Cardiac muscle cell (in vitro differentiated cells and primary cell): ENCODE measurements around the gene KHDC3L. TPM values are rescaled to one million over a fixed set of nuclear protein-coding genes. Genes with fewer than 3 reads are reported as not detected.

Experiments
- DNase-seq, 2 donors: peaks; one replicate each; pipeline versions ENCODE4 v3.0.0 to v3.0.0-alpha.2; 2010 to 2017; ENCODE audit warnings: low read depth in 1 of 2, low spot score in 1 of 2
- H3K27ac ChIP-seq: fragments of 200-600 bp; sonication (generic); 2 replicates; pipeline ENCODE4 v1.5.1; 2016
- H3K27me3 ChIP-seq: fragments of 200-600 bp; sonication (generic); 2 replicates; pipeline ENCODE4 v1.6.0; 2016; ENCODE audit warnings: control low read depth
- H3K36me3 ChIP-seq: fragments of 200-600 bp; sonication (generic); 2 replicates; pipeline ENCODE4 v1.5.1; 2016; ENCODE audit warnings: control low read depth
- H3K4me1 ChIP-seq: fragments of 200-600 bp; sonication (generic); 2 replicates; pipeline ENCODE4 v1.8.1; 2017; ENCODE audit warnings: low read depth, mild to moderate bottlenecking, mixed run types
- H3K4me3 ChIP-seq: fragments of 200-600 bp; sonication (generic); 2 replicates; pipeline ENCODE4 v1.5.1; 2016; ENCODE audit warnings: mild to moderate bottlenecking
- H3K9me3 ChIP-seq: fragments of 200-600 bp; sonication (generic); 2 replicates; pipeline ENCODE4 v1.5.1; 2017; ENCODE audit warnings: low read depth, mild to moderate bottlenecking, control low read depth
- polyA plus RNA-seq: library from polyadenylated mRNA; unstranded; fragments of >200 nt; fragmentation: Nextera tagmentation; extraction: Ambion mirVana; gene quantifications from 2 replicates; pipeline ENCODE4 v1.2.1, GENCODE V29; 2016
- total RNA-seq: library from RNA; depleted of rRNA; stranded (reverse); fragments of >200 nt; gene quantifications from 2 replicates; pipeline ENCODE4 v1.2.3, GENCODE V29; 2016
- TF ChIP-seq, protein P1 (sequence below): IDR thresholded peaks from 2 replicates; pipeline ENCODE4 v1.5.1; 2012; ENCODE audit warnings: low read depth, mild to moderate bottlenecking, low read length

The KHDC3L gene
- total and polyA plus RNA-seq, 2 experiments from 2014 or later, result 0.86 TPM; not detected in 1

DNA sequence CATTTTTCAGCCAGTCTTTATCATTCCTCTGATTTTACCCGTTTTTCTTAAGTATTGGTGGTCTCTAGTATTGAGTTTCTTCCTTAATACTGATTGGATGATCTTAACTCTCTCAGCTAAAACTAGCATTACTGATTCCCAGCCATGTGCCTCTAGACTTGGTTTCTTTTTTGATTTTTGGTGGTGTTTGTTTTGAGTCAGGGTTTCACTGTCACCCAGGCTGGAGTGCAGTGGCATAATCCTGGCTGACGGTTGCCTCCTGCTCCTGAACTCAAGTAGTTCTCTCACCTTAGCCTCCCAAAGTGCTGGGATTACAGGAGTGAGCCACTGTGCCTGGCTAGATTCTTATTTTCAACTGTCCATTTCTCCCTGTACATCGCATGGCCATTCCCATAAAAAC is 33.3 kb upstream of the KHDC3L start:
- Histone ChIP-seq H3K4me1 (no peaks in the 10 kb centered on the region), H3K4me3 (no peak overlapping the region), H3K27me3 (no peaks in the 10 kb centered on the region), H3K27ac (no peak overlapping the region), H3K9me3 (no peaks in the 10 kb centered on the region), H3K36me3 (no peaks in the 10 kb centered on the region)
- TF ChIP-seq, protein P1, sequence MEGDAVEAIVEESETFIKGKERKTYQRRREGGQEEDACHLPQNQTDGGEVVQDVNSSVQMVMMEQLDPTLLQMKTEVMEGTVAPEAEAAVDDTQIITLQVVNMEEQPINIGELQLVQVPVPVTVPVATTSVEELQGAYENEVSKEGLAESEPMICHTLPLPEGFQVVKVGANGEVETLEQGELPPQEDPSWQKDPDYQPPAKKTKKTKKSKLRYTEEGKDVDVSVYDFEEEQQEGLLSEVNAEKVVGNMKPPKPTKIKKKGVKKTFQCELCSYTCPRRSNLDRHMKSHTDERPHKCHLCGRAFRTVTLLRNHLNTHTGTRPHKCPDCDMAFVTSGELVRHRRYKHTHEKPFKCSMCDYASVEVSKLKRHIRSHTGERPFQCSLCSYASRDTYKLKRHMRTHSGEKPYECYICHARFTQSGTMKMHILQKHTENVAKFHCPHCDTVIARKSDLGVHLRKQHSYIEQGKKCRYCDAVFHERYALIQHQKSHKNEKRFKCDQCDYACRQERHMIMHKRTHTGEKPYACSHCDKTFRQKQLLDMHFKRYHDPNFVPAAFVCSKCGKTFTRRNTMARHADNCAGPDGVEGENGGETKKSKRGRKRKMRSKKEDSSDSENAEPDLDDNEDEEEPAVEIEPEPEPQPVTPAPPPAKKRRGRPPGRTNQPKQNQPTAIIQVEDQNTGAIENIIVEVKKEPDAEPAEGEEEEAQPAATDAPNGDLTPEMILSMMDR, result no peak
- no peak for DNase-seq

DNA sequence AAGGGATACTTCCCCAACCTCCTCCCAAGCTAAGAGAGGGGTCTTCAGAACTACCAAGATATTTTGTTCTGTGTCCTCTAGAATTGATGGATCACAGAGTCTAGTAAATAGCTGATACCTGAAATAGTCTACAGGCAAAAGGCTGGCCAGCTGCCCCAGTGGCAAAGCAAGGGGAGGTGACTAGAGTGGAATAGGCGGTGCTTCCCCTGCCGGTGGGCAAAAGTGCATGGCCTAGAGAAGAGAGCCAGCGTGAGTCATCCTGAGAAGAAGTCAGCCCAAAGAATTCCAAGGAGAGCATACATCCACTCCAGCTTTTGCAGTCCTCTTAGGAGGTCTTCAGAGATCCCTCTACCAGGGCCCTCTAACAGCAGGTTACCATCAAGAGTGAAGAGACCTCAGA is 23.1 kb upstream of the KHDC3L start:
- TF ChIP-seq, protein P1, result no peak
- no peaks in the 10 kb centered on the region for H3K9me3 ChIP-seq
- no peaks in the 10 kb centered on the region for H3K27me3 ChIP-seq
- no peaks in the 10 kb centered on the region for H3K36me3 ChIP-seq
- H3K4me3 ChIP-seq, result no peak overlapping the region
- DNase-seq, result no peak
- no peaks in the 10 kb centered on the region for H3K4me1 ChIP-seq
- no peak overlapping the region for H3K27ac ChIP-seq

DNA sequence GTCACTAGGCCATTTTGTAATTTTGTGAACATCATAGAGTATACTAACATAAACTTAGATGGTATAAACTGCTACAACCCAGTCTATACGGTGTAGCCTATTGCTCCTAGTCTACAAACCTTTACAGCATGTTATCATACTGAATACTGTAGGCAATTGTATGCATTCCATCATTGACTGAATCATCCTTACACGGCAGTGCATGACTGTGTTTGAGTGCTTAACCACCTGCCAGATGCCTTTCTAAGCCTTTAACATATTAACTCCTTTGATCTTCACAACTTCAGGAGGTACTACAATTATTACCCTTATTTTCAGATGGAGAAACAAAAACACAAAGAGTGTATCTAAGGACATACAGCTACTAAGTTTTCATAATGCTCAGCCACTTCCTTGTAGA is 22.4 kb upstream of the KHDC3L start:
- no peak for DNase-seq
- TF ChIP-seq, protein P1, result no peak
- no peaks in the 10 kb centered on the region for H3K4me1 ChIP-seq
- H3K27me3 ChIP-seq, result no peaks in the 10 kb centered on the region
- no peaks in the 10 kb centered on the region for H3K36me3 ChIP-seq
- H3K9me3 ChIP-seq, result no peaks in the 10 kb centered on the region
- no peak overlapping the region for H3K27ac ChIP-seq
- H3K4me3 ChIP-seq, result no peak overlapping the region

DNA sequence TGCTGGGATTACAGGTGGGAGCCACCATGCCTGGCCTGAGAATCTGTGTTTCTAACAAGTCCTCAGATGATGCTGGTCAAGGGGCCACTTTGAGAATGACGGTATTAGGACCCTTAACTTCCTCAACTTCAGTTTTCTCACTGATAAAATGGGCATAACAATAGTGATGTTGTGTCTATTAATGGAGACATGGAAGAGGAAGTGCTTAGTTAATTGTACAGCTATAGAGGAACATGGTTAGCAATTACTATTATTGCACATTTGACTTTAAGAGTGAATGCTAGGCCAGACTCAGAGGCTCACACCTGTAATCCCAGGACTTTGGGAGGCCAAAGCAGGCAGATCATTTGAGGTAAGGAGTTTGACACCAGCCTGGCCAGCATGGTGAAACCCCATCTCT is 21.1 kb upstream of the KHDC3L start:
- DNase-seq, result no peak

DNA sequence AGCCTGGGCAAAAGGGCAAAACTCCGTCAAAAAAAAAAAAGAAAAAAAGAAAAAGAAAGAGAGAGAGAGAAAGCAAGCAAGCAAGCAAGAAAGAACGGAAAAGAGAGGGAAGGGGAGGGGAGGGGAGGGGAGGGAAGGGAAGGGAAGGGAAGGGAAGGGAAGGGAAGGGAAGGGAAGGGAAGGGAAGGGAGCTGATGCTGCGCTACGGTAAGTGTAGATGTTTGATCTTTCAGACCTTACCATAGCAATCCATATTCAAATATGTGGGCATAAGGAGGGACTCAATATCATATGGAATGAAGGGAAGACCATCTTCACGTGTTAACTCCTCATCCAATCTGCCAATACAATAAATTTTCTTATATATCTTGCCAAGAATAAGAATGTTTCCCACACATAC is 20.3 kb upstream of the KHDC3L start:
- Histone ChIP-seq H3K36me3 (no peaks in the 10 kb centered on the region), H3K4me3 (no peak overlapping the region), H3K27ac (no peak overlapping the region), H3K4me1 (no peaks in the 10 kb centered on the region), H3K27me3 (no peaks in the 10 kb centered on the region), H3K9me3 (no peaks in the 10 kb centered on the region)
- TF ChIP-seq, protein P1, result no peak
- no peak for DNase-seq

More for the DNA sequence above, 21.1 kb upstream of the KHDC3L start:
- TF ChIP-seq, protein P1, result no peak
- Histone ChIP-seq H3K27ac (no peak overlapping the region), H3K4me1 (no peaks in the 10 kb centered on the region), H3K36me3 (no peaks in the 10 kb centered on the region), H3K4me3 (no peak overlapping the region), H3K9me3 (no peaks in the 10 kb centered on the region), H3K27me3 (no peaks in the 10 kb centered on the region)

DNA sequence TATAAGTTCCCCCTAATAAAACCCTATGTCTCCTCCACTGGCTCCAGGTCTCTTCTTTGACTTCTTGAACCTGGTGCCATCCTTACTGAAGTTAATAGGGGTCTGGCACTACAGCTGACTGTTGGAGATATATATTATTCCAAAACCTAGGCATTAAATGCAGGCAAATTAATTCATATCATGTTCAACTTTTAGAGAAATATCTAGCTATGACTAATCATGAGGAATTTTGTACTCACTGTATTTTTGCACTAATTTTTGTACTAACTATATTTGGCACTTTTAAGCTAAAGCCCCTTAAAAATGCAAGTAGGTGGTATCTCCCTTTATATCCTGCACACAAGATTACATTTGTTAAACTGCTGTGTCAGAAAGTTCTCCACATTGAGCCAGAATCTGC is 19.3 kb upstream of the KHDC3L start:
- Histone ChIP-seq H3K4me1 (no peaks in the 10 kb centered on the region), H3K27me3 (no peaks in the 10 kb centered on the region), H3K36me3 (no peaks in the 10 kb centered on the region), H3K4me3 (no peak overlapping the region), H3K27ac (no peak overlapping the region), H3K9me3 (no peaks in the 10 kb centered on the region)
- TF ChIP-seq, protein P1, result no peak
- DNase-seq, result no peak
